K562 (cell line): Measurements from ENCODE around the gene MRPL40. TPM values are rescaled to one million over a fixed set of nuclear protein-coding genes. Genes with fewer than 3 reads are reported as not detected.

Experiments used
- ARID3B ChIP-seq: fragments of 250-450 bp; sonication (Bioruptor Pico); IDR thresholded peaks from 2 replicates; pipeline ENCODE4 v1.4.0; 2020; ENCODE audit warnings: borderline replicate concordance
- CEBPB ChIP-seq: fragments of 450-650 bp; IDR thresholded peaks from 2 replicates; pipeline ENCODE4 v1.6.1; 2016; ENCODE audit warnings: missing genetic modification characterization, missing compliant biosample characterization
- ELF1 ChIP-seq: fragments of 200-800 bp; sonication (Bioruptor generic); IDR thresholded peaks from 2 replicates; pipeline ENCODE4 v1.6.1; 2016; ENCODE audit warnings: missing genetic modification characterization, missing compliant biosample characterization
- HDAC3 ChIP-seq: fragments of 450-650 bp; IDR thresholded peaks from 2 replicates; pipeline ENCODE4 v1.6.1; 2018; ENCODE audit warnings: borderline replicate concordance, mild to moderate bottlenecking, moderate library complexity; ENCODE audit not compliant: partially characterized antibody
- HMG20B ChIP-seq: fragments of 250-450 bp; sonication (Bioruptor Pico); IDR thresholded peaks from 2 replicates; pipeline ENCODE4 v1.5.0; 2021; ENCODE audit warnings: mild to moderate bottlenecking
- MTA1 ChIP-seq: fragments of 450-650 bp; IDR thresholded peaks from 2 replicates; pipeline ENCODE4 v1.6.1; 2017; ENCODE audit warnings: borderline replicate concordance
- NELFE ChIP-seq: IDR thresholded peaks from 2 replicates; pipeline ENCODE4 v1.6.1; 2011; ENCODE audit warnings: mild to moderate bottlenecking; ENCODE audit not compliant: insufficient read depth, insufficient read length
- NFYB ChIP-seq: IDR thresholded peaks from 2 replicates; pipeline ENCODE4 v1.6.1; 2011; ENCODE audit warnings: mild to moderate bottlenecking, moderate library complexity; ENCODE audit not compliant: insufficient read length; ENCODE audit errors: extremely low read depth
- PHB2 ChIP-seq: fragments of 450-650 bp; IDR thresholded peaks from 2 replicates; pipeline ENCODE4 v1.6.1; 2017; ENCODE audit warnings: low read depth
- PHTF2 ChIP-seq: fragments of 250-450 bp; sonication (Bioruptor Pico); IDR thresholded peaks from 2 replicates; pipeline ENCODE4 v1.5.0; 2021; ENCODE audit warnings: mild to moderate bottlenecking
- POLR2A ChIP-seq: fragments of 450-650 bp; conservative IDR thresholded peaks from 2 replicates; pipeline ENCODE4 v1.6.1; 2016
- SNRNP70 ChIP-seq: fragments of 200-400 bp; formaldehyde crosslinking; optimal IDR thresholded peaks from 2 replicates; pipeline ENCODE3; 2017; ENCODE audit warnings: low read depth, low read length
- TAF7 ChIP-seq: fragments of 450-650 bp; IDR thresholded peaks from 2 replicates; pipeline ENCODE4 v1.6.1; 2016; ENCODE audit warnings: missing genetic modification characterization, missing compliant biosample characterization
- WHSC1 ChIP-seq: IDR thresholded peaks from one replicate; pipeline ENCODE4 v1.6.1; 2012; ENCODE audit warnings: low read length, control low read depth, inconsistent platforms
- ZBTB17 ChIP-seq: fragments of 450-650 bp; formaldehyde crosslinking; IDR thresholded peaks from 2 replicates; pipeline ENCODE4 v1.4.0; 2020; ENCODE audit warnings: mild to moderate bottlenecking
- ZC3H11A ChIP-seq: IDR thresholded peaks from 2 replicates; pipeline ENCODE4 v1.6.1; 2012; ENCODE audit warnings: low read depth, low read length, improper control_type of control experiment
- ZNF175 ChIP-seq: fragments of 200-800 bp; sonication (Bioruptor generic); IDR thresholded peaks from 2 replicates; pipeline ENCODE4 v1.6.1; 2016; ENCODE audit warnings: low read depth, mild to moderate bottlenecking, missing genetic modification characterization, missing compliant biosample characterization
- ZNF232 ChIP-seq: sonication (generic); formaldehyde crosslinking; IDR thresholded peaks from 2 replicates; pipeline ENCODE4 v1.8.0; 2022; ENCODE audit warnings: mild to moderate bottlenecking, missing genetic modification reagents
- ZNF239 ChIP-seq: fragments of 250-450 bp; sonication (Bioruptor Pico); IDR thresholded peaks from 2 replicates; pipeline ENCODE4 v1.4.0; 2020; ENCODE audit warnings: mild to moderate bottlenecking
- ZNF436 ChIP-seq: fragments of 250-450, 450-650 bp; sonication (Bioruptor Pico); formaldehyde crosslinking; IDR thresholded peaks from 2 replicates; pipeline ENCODE4 v1.7.0; 2020; ENCODE audit warnings: mild to moderate bottlenecking
- ZNF57 ChIP-seq: fragments of 450-650 bp; formaldehyde crosslinking; IDR thresholded peaks from 2 replicates; pipeline ENCODE4 v1.4.0; 2020; ENCODE audit warnings: mild to moderate bottlenecking, moderate library complexity
- ZNF778 ChIP-seq: fragments of 450-650 bp; formaldehyde crosslinking; IDR thresholded peaks from 2 replicates; pipeline ENCODE4 v1.4.0; 2020; ENCODE audit warnings: mild to moderate bottlenecking, moderate library complexity
- polyA plus RNA-seq, 8 experiments: library from polyadenylated mRNA; depleted of rRNA in 4 of 8; stranded (reverse) in 5 of 8; unstranded in 3 of 8; fragments of >200 nt; fragmentation: Nextera tagmentation in 2 of 8; fragmentation: Illumina TruSeq in 1 of 8; extraction: Ambion mirVana in 2 of 8; extraction: Trizol in 1 of 8; gene quantifications; 2 replicates each; pipeline versions ENCODE4 v1.2.1 to v1.2.3, GENCODE V29; 2011 to 2014; ENCODE audit warnings: inconsistent platforms in 1 of 8, missing spikeins in 1 of 8
- total RNA-seq, 7 experiments: library from RNA; depleted of rRNA in 6 of 7; stranded (reverse); fragments of >200 nt in 6 of 7; fragmentation: Illumina TruSeq in 2 of 7; extraction: Trizol in 2 of 7; gene quantifications; 2 replicates each; pipeline versions ENCODE4 v1.2.1 to v1.2.3, GENCODE V29; 2011 to 2021; ENCODE audit warnings: low replicate concordance in 1 of 7
- TF ChIP-seq, protein P1 (sequence below): sonication (generic); formaldehyde crosslinking; IDR thresholded peaks from 2 replicates; pipeline ENCODE4 v1.8.0; 2022; ENCODE audit warnings: missing genetic modification reagents, mild to moderate bottlenecking, borderline replicate concordance
- TF ChIP-seq, protein P2 (sequence below): sonication (generic); formaldehyde crosslinking; IDR thresholded peaks from 2 replicates; pipeline ENCODE4 v1.5.0; 2020; ENCODE audit warnings: missing genetic modification reagents
- TF ChIP-seq, protein P3 (sequence below): IDR thresholded peaks from 2 replicates; pipeline ENCODE4 v1.6.1; 2011; ENCODE audit not compliant: insufficient read length; ENCODE audit errors: extremely low read depth
- TF ChIP-seq, protein P4 (sequence below): fragments of 450-650 bp; IDR thresholded peaks from 2 replicates; pipeline ENCODE4 v1.6.1; 2016; ENCODE audit warnings: mild to moderate bottlenecking

MRPL40 gene
- total and polyA plus RNA-seq, 9 of the 15 experiments (the other 6 are each of a cell fraction or from before 2014, with no cell fraction given): 132 to 652 (median 208) TPM

DNA sequence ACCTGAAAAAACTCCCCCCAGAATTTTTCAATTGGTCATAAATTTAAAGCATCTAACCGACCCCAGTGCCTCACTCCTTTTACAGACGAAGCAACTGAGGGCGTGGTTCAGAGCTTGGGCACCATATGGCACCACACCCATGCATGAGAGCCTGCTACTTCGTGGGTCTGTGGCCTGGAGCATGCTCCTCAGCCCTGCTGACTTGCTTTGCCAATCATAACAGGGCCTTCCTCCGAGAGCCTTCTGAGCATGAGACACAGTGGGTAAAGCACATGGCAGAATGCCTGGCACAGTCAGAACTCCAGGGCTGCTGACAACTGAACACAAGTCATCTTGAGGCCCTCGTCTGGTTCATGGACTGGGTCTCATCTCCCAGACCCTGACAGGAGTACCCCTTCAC, 34.1 kb upstream of the MRPL40 start (continued):
- no peak for TF ChIP-seq ZC3H11A
- no peak for TF ChIP-seq HMG20B (CRISPR knock-in tag)
- TF ChIP-seq ZNF239: no peak
- TF ChIP-seq, protein P1, sequence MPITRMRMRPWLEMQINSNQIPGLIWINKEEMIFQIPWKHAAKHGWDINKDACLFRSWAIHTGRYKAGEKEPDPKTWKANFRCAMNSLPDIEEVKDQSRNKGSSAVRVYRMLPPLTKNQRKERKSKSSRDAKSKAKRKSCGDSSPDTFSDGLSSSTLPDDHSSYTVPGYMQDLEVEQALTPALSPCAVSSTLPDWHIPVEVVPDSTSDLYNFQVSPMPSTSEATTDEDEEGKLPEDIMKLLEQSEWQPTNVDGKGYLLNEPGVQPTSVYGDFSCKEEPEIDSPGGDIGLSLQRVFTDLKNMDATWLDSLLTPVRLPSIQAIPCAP: no peak
- no peak for TF ChIP-seq NFYB
- peak; percentile 54; the same call in 1 of the 2 replicates for TF ChIP-seq ZNF175 (CRISPR knock-in tag)
- TF ChIP-seq, protein P2, sequence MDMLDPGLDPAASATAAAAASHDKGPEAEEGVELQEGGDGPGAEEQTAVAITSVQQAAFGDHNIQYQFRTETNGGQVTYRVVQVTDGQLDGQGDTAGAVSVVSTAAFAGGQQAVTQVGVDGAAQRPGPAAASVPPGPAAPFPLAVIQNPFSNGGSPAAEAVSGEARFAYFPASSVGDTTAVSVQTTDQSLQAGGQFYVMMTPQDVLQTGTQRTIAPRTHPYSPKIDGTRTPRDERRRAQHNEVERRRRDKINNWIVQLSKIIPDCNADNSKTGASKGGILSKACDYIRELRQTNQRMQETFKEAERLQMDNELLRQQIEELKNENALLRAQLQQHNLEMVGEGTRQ: no peak; the same call in 1 of the 2 replicates
- TF ChIP-seq PHTF2 (CRISPR knock-in tag): no peak
- TF ChIP-seq, protein P3, sequence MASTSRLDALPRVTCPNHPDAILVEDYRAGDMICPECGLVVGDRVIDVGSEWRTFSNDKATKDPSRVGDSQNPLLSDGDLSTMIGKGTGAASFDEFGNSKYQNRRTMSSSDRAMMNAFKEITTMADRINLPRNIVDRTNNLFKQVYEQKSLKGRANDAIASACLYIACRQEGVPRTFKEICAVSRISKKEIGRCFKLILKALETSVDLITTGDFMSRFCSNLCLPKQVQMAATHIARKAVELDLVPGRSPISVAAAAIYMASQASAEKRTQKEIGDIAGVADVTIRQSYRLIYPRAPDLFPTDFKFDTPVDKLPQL: no peak
- no peak for TF ChIP-seq POLR2A
- no peak for TF ChIP-seq ZNF778
- 0 out of 2 replicates have a peak, but pooled peaks have one; percentile 4 for TF ChIP-seq ZNF57 (CRISPR knock-in tag)
- TF ChIP-seq ELF1 (tag): no peak
- TF ChIP-seq, protein P4, sequence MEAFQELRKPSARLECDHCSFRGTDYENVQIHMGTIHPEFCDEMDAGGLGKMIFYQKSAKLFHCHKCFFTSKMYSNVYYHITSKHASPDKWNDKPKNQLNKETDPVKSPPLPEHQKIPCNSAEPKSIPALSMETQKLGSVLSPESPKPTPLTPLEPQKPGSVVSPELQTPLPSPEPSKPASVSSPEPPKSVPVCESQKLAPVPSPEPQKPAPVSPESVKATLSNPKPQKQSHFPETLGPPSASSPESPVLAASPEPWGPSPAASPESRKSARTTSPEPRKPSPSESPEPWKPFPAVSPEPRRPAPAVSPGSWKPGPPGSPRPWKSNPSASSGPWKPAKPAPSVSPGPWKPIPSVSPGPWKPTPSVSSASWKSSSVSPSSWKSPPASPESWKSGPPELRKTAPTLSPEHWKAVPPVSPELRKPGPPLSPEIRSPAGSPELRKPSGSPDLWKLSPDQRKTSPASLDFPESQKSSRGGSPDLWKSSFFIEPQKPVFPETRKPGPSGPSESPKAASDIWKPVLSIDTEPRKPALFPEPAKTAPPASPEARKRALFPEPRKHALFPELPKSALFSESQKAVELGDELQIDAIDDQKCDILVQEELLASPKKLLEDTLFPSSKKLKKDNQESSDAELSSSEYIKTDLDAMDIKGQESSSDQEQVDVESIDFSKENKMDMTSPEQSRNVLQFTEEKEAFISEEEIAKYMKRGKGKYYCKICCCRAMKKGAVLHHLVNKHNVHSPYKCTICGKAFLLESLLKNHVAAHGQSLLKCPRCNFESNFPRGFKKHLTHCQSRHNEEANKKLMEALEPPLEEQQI: no peak
- no peak for TF ChIP-seq PHB2
- TF ChIP-seq NELFE: no peak
- no peak for TF ChIP-seq TAF7 (tag)
- TF ChIP-seq HDAC3: no peak
- TF ChIP-seq ZBTB17 (CRISPR knock-in tag): 0 out of 2 replicates have a peak, but pooled peaks have one; percentile 42
- TF ChIP-seq WHSC1: peak; percentile 99
- TF ChIP-seq MTA1: no peak
- peak; percentile 31 for TF ChIP-seq SNRNP70
- TF ChIP-seq ZNF232: no peak
- TF ChIP-seq ZNF436: 0 out of 2 replicates have a peak, but pooled peaks have one; percentile 38
- no peak for TF ChIP-seq CEBPB (tag)
- TF ChIP-seq ARID3B (CRISPR knock-in tag): 0 out of 2 replicates have a peak, but pooled peaks have one; percentile 49
